Measurements from ENCODE around the gene TRPM4.

GRCh38 chr19:49114630-49115363 is 42.8 kb upstream of the TRPM4 start:
- TF ChIP-seq RBAK (tag by site-specific recombination; IDR thresholded peaks at IDR 0.05) (no peak), ZNF112 (tag by site-specific recombination; IDR thresholded peaks at IDR 0.05) (no peak), ZNF214 (tag by site-specific recombination; IDR thresholded peaks at IDR 0.05; ENCODE audit: borderline replicate concordance) (no peak), TCF7L2 (IDR thresholded peaks at IDR 0.05; ENCODE audit: borderline replicate concordance, low read depth, low read length) (no peak), ZNF510 (tag by site-specific recombination; IDR thresholded peaks at IDR 0.05; ENCODE audit: insufficient replicate concordance) (no peak), GLI4 (tag by site-specific recombination; IDR thresholded peaks at IDR 0.05) (no peak), ZNF146 (tag by site-specific recombination; IDR thresholded peaks at IDR 0.05) (no peak), ZNF623 (tag by site-specific recombination; IDR thresholded peaks at IDR 0.05) (no peak), AEBP2 (tag by site-specific recombination; IDR thresholded peaks at IDR 0.05; ENCODE audit: borderline replicate concordance) (no peak), ZSCAN16 (tag by site-specific recombination; IDR thresholded peaks at IDR 0.05) (no peak)
- TF ChIP-seq, protein P1, sequence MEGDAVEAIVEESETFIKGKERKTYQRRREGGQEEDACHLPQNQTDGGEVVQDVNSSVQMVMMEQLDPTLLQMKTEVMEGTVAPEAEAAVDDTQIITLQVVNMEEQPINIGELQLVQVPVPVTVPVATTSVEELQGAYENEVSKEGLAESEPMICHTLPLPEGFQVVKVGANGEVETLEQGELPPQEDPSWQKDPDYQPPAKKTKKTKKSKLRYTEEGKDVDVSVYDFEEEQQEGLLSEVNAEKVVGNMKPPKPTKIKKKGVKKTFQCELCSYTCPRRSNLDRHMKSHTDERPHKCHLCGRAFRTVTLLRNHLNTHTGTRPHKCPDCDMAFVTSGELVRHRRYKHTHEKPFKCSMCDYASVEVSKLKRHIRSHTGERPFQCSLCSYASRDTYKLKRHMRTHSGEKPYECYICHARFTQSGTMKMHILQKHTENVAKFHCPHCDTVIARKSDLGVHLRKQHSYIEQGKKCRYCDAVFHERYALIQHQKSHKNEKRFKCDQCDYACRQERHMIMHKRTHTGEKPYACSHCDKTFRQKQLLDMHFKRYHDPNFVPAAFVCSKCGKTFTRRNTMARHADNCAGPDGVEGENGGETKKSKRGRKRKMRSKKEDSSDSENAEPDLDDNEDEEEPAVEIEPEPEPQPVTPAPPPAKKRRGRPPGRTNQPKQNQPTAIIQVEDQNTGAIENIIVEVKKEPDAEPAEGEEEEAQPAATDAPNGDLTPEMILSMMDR (tag by site-specific recombination; IDR thresholded peaks at IDR 0.05), result no peak; the same call in none of the 2 replicates

All from HEK293 (cell line).